H1 (cell line): ENCODE results near the gene CLN3. TPM values are rescaled to one million over a fixed set of nuclear protein-coding genes. Genes with fewer than 3 reads are reported as not detected.

ENCODE experiments used
- CTCF ChIA-PET: fragments of 300-600 bp; sonication (Branson Sonifier 250); formaldehyde crosslinking; loops from one replicate; lab custom pipeline; 2021; ENCODE audit not compliant: partially characterized antibody; lab: Charles Lee
- POLR2A ChIA-PET: fragments of 300-600 bp; sonication (Branson Sonifier 250); formaldehyde crosslinking; loops from one replicate; lab custom pipeline; 2021; ENCODE audit warnings: inconsistent platforms; ENCODE audit not compliant: partially characterized antibody; lab: Charles Lee
- DNase-seq, 2 experiments: peaks; one replicate each; pipeline versions ENCODE4 v3.0.0 to v3.0.0-alpha.2; 2010 to 2022; ENCODE audit warnings: low spot score in 2 of 2, low read depth in 1 of 2, mixed read lengths in 1 of 2
- FAIRE-seq: peaks from 2 replicates; lab custom pipeline; 2011; peaks lifted over from hg19 to GRCh38; lab: Jason Lieb, UNC
- H2AFZ ChIP-seq: 2 replicates; pipeline ENCODE4 v1.8.1; 2012; ENCODE audit warnings: low read length, inconsistent platforms
- H2AK5ac ChIP-seq: 2 replicates; pipeline ENCODE4 v1.6.1; 2013; ENCODE audit warnings: low read depth, low read length
- H2BK120ac ChIP-seq: replicated peaks from 2 replicates; pipeline ENCODE3; 2013; ENCODE audit warnings: low read depth, low read length, inconsistent platforms
- H2BK12ac ChIP-seq: 2 replicates; pipeline ENCODE4 v1.6.1; 2013; ENCODE audit warnings: low read depth, low read length
- H2BK15ac ChIP-seq: 2 replicates; pipeline ENCODE4 v1.6.1; 2013; ENCODE audit warnings: low read length
- H2BK20ac ChIP-seq: 2 replicates; pipeline ENCODE4 v1.6.1; 2013; ENCODE audit warnings: low read length
- H2BK5ac ChIP-seq: 2 replicates; pipeline ENCODE4 v1.6.1; 2013; ENCODE audit warnings: low read depth, low read length
- H3K14ac ChIP-seq: 2 replicates; pipeline ENCODE4 v1.6.1; 2013; ENCODE audit warnings: inconsistent platforms; ENCODE audit not compliant: insufficient read length
- H3K18ac ChIP-seq: 2 replicates; pipeline ENCODE4 v1.6.1; 2013; ENCODE audit warnings: low read length; ENCODE audit errors: extremely low read depth
- H3K23ac ChIP-seq: 2 replicates; pipeline ENCODE4 v1.6.1; 2013; ENCODE audit warnings: inconsistent platforms; ENCODE audit not compliant: insufficient read length
- H3K23me2 ChIP-seq: 2 replicates; pipeline ENCODE4 v1.6.1; 2013; ENCODE audit warnings: low read depth, low read length
- H3K27ac ChIP-seq: 2 replicates; pipeline ENCODE4 v1.6.1; 2011; ENCODE audit warnings: low read depth, low read length, inconsistent platforms
- H3K27me3 ChIP-seq, 4 experiments: replicated peaks in 1 of 4; 1 replicate in 1 of 4; 2 replicates in 3 of 4; pipeline versions ENCODE4 v1.6.1 to v1.8.1; 2011 to 2013; ENCODE audit warnings: low read length in 3 of 4, mild to moderate bottlenecking in 3 of 4, inconsistent platforms in 2 of 4, mixed read lengths in 2 of 4, moderate library complexity in 1 of 4; ENCODE audit not compliant: control insufficient read depth in 3 of 4, insufficient read depth in 3 of 4; ENCODE audit errors: extremely low read depth in 1 of 4
- H3K36me3 ChIP-seq, 4 experiments: 2 replicates each; pipeline versions ENCODE4 v1.6.1 to v1.8.1; 2011 to 2013; ENCODE audit warnings: mild to moderate bottlenecking in 4 of 4, low read length in 3 of 4, moderate library complexity in 2 of 4, control low read depth in 1 of 4, inconsistent platforms in 1 of 4; ENCODE audit not compliant: insufficient read depth in 4 of 4, control insufficient read depth in 2 of 4
- H3K4ac ChIP-seq: replicated peaks from 2 replicates; pipeline ENCODE3; 2013; ENCODE audit warnings: low read length, low read depth, mixed read lengths, inconsistent platforms; ENCODE audit not compliant: insufficient read length
- H3K4me1 ChIP-seq, 4 experiments: replicated peaks in 1 of 4; 1 replicate in 1 of 4; 2 replicates in 3 of 4; pipeline versions ENCODE4 v1.6.1 to v1.8.1; 2011 to 2013; ENCODE audit warnings: low read length in 3 of 4, inconsistent platforms in 2 of 4, mixed read lengths in 1 of 4; ENCODE audit not compliant: insufficient read depth in 4 of 4, control insufficient read depth in 3 of 4
- H3K4me2 ChIP-seq, 2 experiments: 2 replicates each; pipeline versions ENCODE4 v1.6.1 to v1.8.1; 2011 to 2013; ENCODE audit warnings: low read depth in 2 of 2, low read length in 2 of 2, control low read depth in 1 of 2, inconsistent platforms in 1 of 2, mild to moderate bottlenecking in 1 of 2; ENCODE audit not compliant: insufficient read depth in 1 of 2
- H3K4me3 ChIP-seq, 4 experiments: fragments of 200-600, 300-600 bp in 1 of 4; sonication (generic), shearing (Covaris generic), sonication (Bioruptor Twin) in 1 of 4; 2 replicates each; pipeline versions ENCODE4 v1.5.1 to v1.8.1; 2011 to 2016; ENCODE audit warnings: low read length in 4 of 4, low read depth in 3 of 4, control low read depth in 2 of 4, inconsistent platforms in 2 of 4, mild to moderate bottlenecking in 2 of 4, mixed read lengths in 1 of 4, moderate library complexity in 1 of 4; ENCODE audit not compliant: insufficient read depth in 2 of 4; ENCODE audit errors: extremely low read depth in 1 of 4
- H3K56ac ChIP-seq: replicated peaks from 2 replicates; pipeline ENCODE3; 2013; ENCODE audit warnings: low read depth, mild to moderate bottlenecking, mixed read lengths, low read length, inconsistent platforms; ENCODE audit not compliant: insufficient read length
- H3K79me1 ChIP-seq: 2 replicates; pipeline ENCODE4 v1.6.1; 2013; ENCODE audit warnings: low read depth, low read length, control low read depth
- H3K79me2 ChIP-seq, 2 experiments: 2 replicates each; pipeline versions ENCODE4 v1.6.1 to v1.8.1; 2012 to 2013; ENCODE audit warnings: low read length in 2 of 2, mild to moderate bottlenecking in 2 of 2, inconsistent platforms in 1 of 2; ENCODE audit not compliant: insufficient read depth in 2 of 2, control insufficient read depth in 1 of 2
- H3K9ac ChIP-seq, 4 experiments: replicated peaks in 1 of 4; 1 replicate in 1 of 4; 2 replicates in 3 of 4; pipeline versions ENCODE4 v1.6.1 to v1.8.1; 2011 to 2013; ENCODE audit warnings: low read depth in 3 of 4, low read length in 3 of 4, control low read depth in 2 of 4, mild to moderate bottlenecking in 2 of 4, moderate library complexity in 2 of 4, inconsistent platforms in 1 of 4; ENCODE audit errors: extremely low read depth in 1 of 4
- H3K9me3 ChIP-seq, 2 experiments: 2 replicates each; pipeline versions ENCODE4 v1.6.1 to v1.8.1; 2012 to 2013; ENCODE audit warnings: mild to moderate bottlenecking in 2 of 2, moderate library complexity in 2 of 2, control low read depth in 1 of 2, inconsistent platforms in 1 of 2, low read depth in 1 of 2, low read length in 1 of 2, mixed read lengths in 1 of 2; ENCODE audit not compliant: insufficient read depth in 2 of 2
- H4K20me1 ChIP-seq, 2 experiments: replicated peaks in 1 of 2; 2 replicates each; pipeline versions ENCODE3 to v1.8.1; 2011 to 2013; ENCODE audit warnings: inconsistent platforms in 2 of 2, low read length in 2 of 2, mild to moderate bottlenecking in 1 of 2; ENCODE audit not compliant: insufficient read depth in 2 of 2, control insufficient read depth in 1 of 2
- H4K5ac ChIP-seq: 2 replicates; pipeline ENCODE4 v1.6.1; 2013; ENCODE audit warnings: low read length, low read depth, mixed read lengths, inconsistent platforms; ENCODE audit not compliant: insufficient read length
- H4K8ac ChIP-seq: 2 replicates; pipeline ENCODE4 v1.8.0; 2013; ENCODE audit warnings: mild to moderate bottlenecking, moderate library complexity, low read length, inconsistent platforms; ENCODE audit not compliant: insufficient read depth; ENCODE audit errors: extremely low read depth
- H4K91ac ChIP-seq: replicated peaks from 2 replicates; pipeline ENCODE3; 2013; ENCODE audit warnings: low read length, mixed read lengths, inconsistent platforms; ENCODE audit not compliant: insufficient read length
- CBX5 ChIP-seq: fragments of 300-800, 300-1000 bp; sonication (generic); IDR thresholded peaks from 2 replicates; pipeline ENCODE4 v1.7.1; 2016; ENCODE audit warnings: antibody characterized with exemption, low read length, low read depth
- CEBPB ChIP-seq: IDR thresholded peaks from 2 replicates; pipeline ENCODE4 v1.6.1; 2012; ENCODE audit warnings: low read depth, low read length
- EP300 ChIP-seq, 2 experiments: IDR thresholded peaks; 1 replicate in 1 of 2; 2 replicates in 1 of 2; pipeline ENCODE4 v1.6.1; 2011 to 2012; ENCODE audit warnings: low read depth in 2 of 2, low read length in 2 of 2, mild to moderate bottlenecking in 2 of 2, borderline replicate concordance in 1 of 2, inconsistent platforms in 1 of 2, moderate library complexity in 1 of 2
- KDM1A ChIP-seq: fragments of 200-600, 300-600 bp; sonication (generic); IDR thresholded peaks from 2 replicates; pipeline ENCODE4 v1.7.1; 2016; ENCODE audit warnings: mild to moderate bottlenecking, low read length, borderline replicate concordance
- PHF8 ChIP-seq: fragments of 200-600 bp; sonication (generic); conservative IDR thresholded peaks from 2 replicates; pipeline ENCODE4 v1.7.1; 2012; ENCODE audit warnings: low read depth, mild to moderate bottlenecking, inconsistent platforms, low read length, moderate library complexity
- RBBP5 ChIP-seq: IDR thresholded peaks from 2 replicates; pipeline ENCODE4 v1.7.1; 2012; ENCODE audit warnings: low read depth, mild to moderate bottlenecking, inconsistent platforms, low read length, moderate library complexity, borderline replicate concordance
- RXRA ChIP-seq: IDR thresholded peaks from 2 replicates; pipeline ENCODE4 v1.6.1; 2011; ENCODE audit warnings: low read depth, mild to moderate bottlenecking, low read length, moderate library complexity; ENCODE audit not compliant: insufficient read depth
- SIRT6 ChIP-seq: IDR thresholded peaks from one replicate; pipeline ENCODE4 v1.7.1; 2012; ENCODE audit warnings: low read length, inconsistent platforms
- SUZ12 ChIP-seq: fragments of 200-600 bp; sonication (generic); IDR thresholded peaks from 2 replicates; pipeline ENCODE4 v1.6.1; 2012; ENCODE audit warnings: mild to moderate bottlenecking, inconsistent platforms, low read length, moderate library complexity, mixed read lengths
- TAF1 ChIP-seq: IDR thresholded peaks from 2 replicates; pipeline ENCODE4 v1.6.1; 2011; ENCODE audit warnings: mild to moderate bottlenecking, low read depth, low read length
- TAF7 ChIP-seq: optimal IDR thresholded peaks from 2 replicates; pipeline ENCODE3; 2011; ENCODE audit warnings: low read depth, mild to moderate bottlenecking, inconsistent platforms, low read length, moderate library complexity, borderline replicate concordance
- YY1 ChIP-seq: IDR thresholded peaks from 2 replicates; pipeline ENCODE4 v1.6.1; 2011; ENCODE audit warnings: low read depth, mild to moderate bottlenecking, low read length
- WGBS, 2 experiments: shearing (Covaris generic) in 1 of 2; methylation state at CpG; one replicate each; pipeline versions ENCODE4 v1.1.6 to v1.1.7; 2013 to 2015; ENCODE audit warnings: low lambda C conversion rate in 2 of 2, mixed read lengths in 2 of 2, inconsistent platforms in 1 of 2, low coverage in 1 of 2, missing lambda C conversion rate in 1 of 2; ENCODE audit not compliant: insufficient replicate concordance in 2 of 2, insufficient coverage in 1 of 2, insufficient read length in 1 of 2; ENCODE audit errors: extremely low coverage in 1 of 2, missing lambda C conversion rate in 1 of 2; 5-methylcytosine and 5-hydroxymethylcytosine counted together
- polyA plus RNA-seq, 7 experiments: library from polyadenylated mRNA; depleted of rRNA in 3 of 7; stranded (reverse) in 5 of 7; unstranded in 2 of 7; fragments of >200 nt in 5 of 7; fragments of 200-250 nt in 2 of 7; gene quantifications; 1 replicate in 5 of 7; 2 replicates in 1 of 7; 4 replicates in 1 of 7; pipeline versions ENCODE4 v1.2.1 to v1.2.3, GENCODE V29; 2011 to 2013; ENCODE audit warnings: missing spikeins in 2 of 7, mixed read lengths in 2 of 7
- total RNA-seq: library from RNA; stranded (reverse); fragmentation: NEBNext Ultra II Directional; extraction: Animal tissue kit (Norgen Biotek cat#: 25700); gene quantifications from 2 replicates; pipeline ENCODE4 v1.2.1, GENCODE V29; 2021
- TF ChIP-seq, protein P1 (sequence below): IDR thresholded peaks from 2 replicates; pipeline ENCODE4 v1.6.1; 2012; ENCODE audit warnings: low read length, inconsistent platforms

Gene CLN3
- total and polyA plus RNA-seq, 2 of the 8 experiments (the other 6 are each of a cell fraction or from before 2014, with no cell fraction given), result 22.9 to 44.3 TPM

DNA sequence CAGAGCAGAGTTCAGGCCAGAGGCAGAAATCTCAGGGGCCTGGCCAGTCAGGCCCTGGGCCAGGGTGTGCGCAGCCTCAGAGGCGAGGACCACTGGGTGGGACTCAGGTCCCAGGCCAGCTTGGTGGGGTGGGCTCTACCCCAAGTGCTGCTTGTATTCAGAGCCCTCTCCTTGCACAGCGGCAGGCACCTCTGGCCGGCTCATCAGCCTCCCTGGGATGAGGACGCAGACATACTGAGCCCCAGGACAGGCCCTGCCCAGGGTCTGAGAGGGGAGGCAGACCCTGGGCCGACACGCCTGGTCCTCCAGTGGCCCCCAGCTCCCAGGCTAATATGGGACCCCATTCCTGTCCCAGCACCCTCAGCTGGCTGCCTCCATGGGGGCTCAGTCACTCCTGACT, 22.4 kb upstream of the CLN3 start:
- FAIRE-seq (no peak), DNase-seq (no peak)
- H3K4ac ChIP-seq, result no peak overlapping the region
- H3K18ac ChIP-seq, result no peak overlapping the region
- CTCF ChIA-PET, result interaction anchor here (0.8 to 1.5 kb wide), 2 partner anchors 11 to 23 kb away, joined by 3 read pairs; no protein-coding TSS in a partner anchor
- H2AFZ ChIP-seq, result no peak overlapping the region
- H3K23me2 ChIP-seq, result no peaks in the 10 kb centered on the region
- no peak overlapping the region for H2BK12ac ChIP-seq
- no peak overlapping the region for H3K4me3 ChIP-seq
- H3K56ac ChIP-seq, result no peak overlapping the region
- no peak overlapping the region for H3K9ac ChIP-seq
- WGBS, 2 experiments, result 87% methylated on average over 5 of the region's 7 CpGs; no CpG with 5 or more reads in 1 of the 2 experiments
- H3K79me2 ChIP-seq, result no peaks in the 10 kb centered on the region
- no peak overlapping the region for H3K14ac ChIP-seq
- no peak overlapping the region for H3K23ac ChIP-seq
- H3K9me3 ChIP-seq, result no peaks in the 10 kb centered on the region
- no peak overlapping the region for H2AK5ac ChIP-seq
- no peak overlapping the region for H2BK15ac ChIP-seq
- no peak overlapping the region for H2BK20ac ChIP-seq
- no peak overlapping the region for H2BK5ac ChIP-seq
- H3K27me3 ChIP-seq, result no peaks in the 10 kb centered on the region
- H2BK120ac ChIP-seq, result no peak overlapping the region
- H3K36me3 ChIP-seq, result no peaks in the 10 kb centered on the region
- no peaks in the 10 kb centered on the region for H3K4me1 ChIP-seq
- H3K27ac ChIP-seq, result no peak overlapping the region
- H3K79me1 ChIP-seq, result no peaks in the 10 kb centered on the region
- H4K91ac ChIP-seq, result no peak overlapping the region
- H4K8ac ChIP-seq, result peak overlapping the region; percentile 51; the same call in 1 of the 2 replicates
- H4K20me1 ChIP-seq, result no peaks in the 10 kb centered on the region
- POLR2A ChIA-PET, result no interaction called here
- no peak overlapping the region for H4K5ac ChIP-seq
- H3K4me2 ChIP-seq, result no peak overlapping the region
- TF ChIP-seq EP300 (IDR thresholded peaks at IDR 0.05; ENCODE audit: borderline replicate concordance in 1 of 2, low read depth in 2 of 2, low read length in 2 of 2) (no peak), TAF7 (no peak), CBX5 (no peak), RXRA (no peak), YY1 (no peak), CEBPB (no peak), RBBP5 (no peak), KDM1A (no peak), PHF8 (no peak), TAF1 (no peak), SUZ12 (no peak), SIRT6 (no peak)
- TF ChIP-seq, protein P1, sequence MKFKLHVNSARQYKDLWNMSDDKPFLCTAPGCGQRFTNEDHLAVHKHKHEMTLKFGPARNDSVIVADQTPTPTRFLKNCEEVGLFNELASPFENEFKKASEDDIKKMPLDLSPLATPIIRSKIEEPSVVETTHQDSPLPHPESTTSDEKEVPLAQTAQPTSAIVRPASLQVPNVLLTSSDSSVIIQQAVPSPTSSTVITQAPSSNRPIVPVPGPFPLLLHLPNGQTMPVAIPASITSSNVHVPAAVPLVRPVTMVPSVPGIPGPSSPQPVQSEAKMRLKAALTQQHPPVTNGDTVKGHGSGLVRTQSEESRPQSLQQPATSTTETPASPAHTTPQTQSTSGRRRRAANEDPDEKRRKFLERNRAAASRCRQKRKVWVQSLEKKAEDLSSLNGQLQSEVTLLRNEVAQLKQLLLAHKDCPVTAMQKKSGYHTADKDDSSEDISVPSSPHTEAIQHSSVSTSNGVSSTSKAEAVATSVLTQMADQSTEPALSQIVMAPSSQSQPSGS, result no peak
